Hepatic stellate cell (primary cell): ENCODE results near the gene TSPAN31.

Experiments
- DNase-seq: peaks from one replicate; pipeline ENCODE4 v3.0.0; 2011; ENCODE audit warnings: low spot score

TSPAN31 gene

DNA sequence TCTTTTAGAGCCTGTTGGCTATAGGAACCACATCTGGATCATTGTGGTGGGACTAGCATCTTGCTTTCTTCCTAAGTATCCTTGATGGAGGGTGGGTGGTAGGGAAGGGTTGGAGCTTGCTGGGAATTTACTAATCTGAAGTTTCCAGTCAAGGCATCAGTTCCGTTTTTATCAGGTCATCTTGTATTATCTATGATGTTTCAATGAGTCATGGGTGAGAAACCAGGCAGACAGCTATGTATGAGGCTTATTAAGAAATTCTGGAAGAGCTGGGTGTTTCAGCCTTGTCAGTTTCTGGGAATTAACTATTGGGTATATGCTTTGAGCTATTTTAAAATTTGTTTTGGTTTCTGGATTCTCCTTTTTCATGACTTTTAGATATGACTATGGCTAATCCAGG is 49.1 kb downstream of the TSPAN31 start:
- DNase-seq: peak; percentile 71

DNA sequence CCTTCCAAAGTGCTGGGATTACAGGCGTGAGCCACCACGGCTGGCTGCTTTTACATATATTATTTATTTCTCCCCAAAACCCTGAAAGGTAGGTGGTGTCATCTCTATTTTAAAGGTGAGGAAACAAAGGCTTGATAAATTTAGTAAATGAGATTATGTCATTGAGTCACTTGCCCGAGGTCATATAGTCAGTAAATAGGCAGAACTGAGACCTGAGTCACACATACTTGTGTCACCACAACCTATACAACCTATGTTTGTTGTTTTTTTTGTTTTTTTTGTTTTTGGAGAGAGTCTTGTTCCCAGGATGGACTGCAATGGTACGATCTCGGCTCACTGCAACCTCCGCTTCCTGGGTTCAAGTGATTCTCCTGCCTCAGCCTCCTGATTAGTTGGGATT is 50.5 kb downstream of the TSPAN31 start:
- DNase-seq: no peak

DNA sequence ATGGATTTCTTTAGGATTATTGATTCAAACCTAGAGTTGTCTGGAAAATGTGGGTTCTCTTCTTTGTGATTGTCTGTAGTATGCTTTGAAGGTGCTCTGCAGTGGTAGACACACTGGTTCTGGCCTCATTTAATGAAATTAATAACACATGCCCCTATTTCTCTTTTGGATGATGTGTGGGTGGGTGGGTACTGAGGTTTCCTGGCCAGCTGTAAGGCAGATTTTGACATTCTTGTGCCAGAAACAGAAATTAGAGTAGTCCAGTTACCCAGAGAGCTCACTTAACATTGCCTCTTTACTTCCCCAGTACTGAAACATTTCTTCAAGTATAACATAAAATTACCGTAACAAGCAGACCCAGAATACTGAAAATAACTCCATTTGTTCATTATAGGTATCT is 52.2 kb downstream of the TSPAN31 start:
- DNase-seq: no peak

DNA sequence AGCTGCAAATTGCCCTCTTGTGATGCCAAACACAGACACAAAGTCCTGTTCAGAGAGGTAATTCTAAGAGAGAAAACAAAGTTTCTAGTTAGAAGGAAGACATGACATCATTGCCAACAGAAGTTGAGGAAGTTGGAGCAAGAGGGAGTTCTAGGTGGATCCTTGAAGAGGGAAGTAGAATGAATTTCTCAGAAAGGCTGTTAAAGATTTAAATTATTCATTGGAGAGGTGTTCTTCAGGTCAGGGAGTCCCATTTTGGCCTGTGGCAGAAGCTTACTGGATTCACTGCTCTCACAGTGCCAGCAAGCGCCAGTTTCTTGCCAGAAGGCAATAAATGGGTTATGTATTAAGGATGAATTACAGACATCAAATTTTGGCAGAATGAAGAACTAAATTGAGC is 53.1 kb downstream of the TSPAN31 start:
- no peak for DNase-seq
